ENCODE results near the gene VWCE. TPM values are rescaled to one million over a fixed set of nuclear protein-coding genes. Genes with fewer than 3 reads are reported as not detected.
A peak's percentile ranks its signal among the peaks of the same experiment; 100 is the strongest.

The VWCE gene
- total RNA-seq, 1 experiment from 2014 or later, result 8.0 TPM

DNA sequence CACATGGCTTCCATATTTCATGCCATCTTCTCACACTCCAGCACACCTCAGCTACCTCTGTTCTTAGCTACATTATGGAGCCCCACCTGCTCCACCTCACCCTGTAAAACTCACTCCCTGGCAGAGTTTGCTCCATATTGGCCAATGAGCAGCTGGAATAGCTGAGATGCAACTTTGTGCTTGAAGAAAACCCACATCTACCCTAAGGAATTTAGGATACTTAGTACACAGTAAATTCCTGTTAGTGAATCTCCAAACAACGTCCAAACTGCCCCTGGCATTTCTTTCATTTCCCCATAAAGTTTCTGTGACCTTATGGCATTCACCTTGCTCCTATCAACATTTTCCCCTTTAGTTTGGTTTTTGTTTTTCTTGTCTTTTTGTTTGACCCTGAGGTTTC lies 2.2 kb upstream of the VWCE start:
- H3K9me3 ChIP-seq (ENCODE audit: low read depth, low read length, poor library complexity, severe bottlenecking), result no peaks in the 10 kb centered on the region
- POLR2A ChIA-PET (ENCODE audit: low non-redundant PET), result interaction anchor here (0.6 kb wide), 1 partner anchor 14 kb away, joined by 4 read pairs; no protein-coding TSS in a partner anchor
- BruUV-seq (replicated peaks), result no TSS peak
- intact Hi-C loops (cut with micrococcal nuclease; ENCODE audit: unreplicated experiment), result no loop called here
- CTCF ChIA-PET, result interaction anchor here (0.7 kb wide), 1 partner anchor 384 kb away, joined by 10 read pairs; the partner anchor contains the start of gene TMEM109
- no peak for DNase-seq (ENCODE audit: low spot score)
- no peak overlapping the region for H3K4me3 ChIP-seq (ENCODE audit: low read depth, low read length, poor library complexity, severe bottlenecking)
- H3K4me1 ChIP-seq (ENCODE audit: insufficient read depth, low read length, poor library complexity, severe bottlenecking), result peaks cover 8% of the 10 kb centered on the region
- H3K36me3 ChIP-seq (ENCODE audit: insufficient read depth, low read length, poor library complexity, severe bottlenecking), result peaks cover 36% of the 10 kb centered on the region
- no peak overlapping the region for H3K27ac ChIP-seq (ENCODE audit: low read depth, low read length, poor library complexity, severe bottlenecking)
- no peaks in the 10 kb centered on the region for H3K27me3 ChIP-seq (replicated peaks; ENCODE audit: insufficient read depth, low read depth, low read length, poor library complexity)
- TF ChIP-seq, protein P1, sequence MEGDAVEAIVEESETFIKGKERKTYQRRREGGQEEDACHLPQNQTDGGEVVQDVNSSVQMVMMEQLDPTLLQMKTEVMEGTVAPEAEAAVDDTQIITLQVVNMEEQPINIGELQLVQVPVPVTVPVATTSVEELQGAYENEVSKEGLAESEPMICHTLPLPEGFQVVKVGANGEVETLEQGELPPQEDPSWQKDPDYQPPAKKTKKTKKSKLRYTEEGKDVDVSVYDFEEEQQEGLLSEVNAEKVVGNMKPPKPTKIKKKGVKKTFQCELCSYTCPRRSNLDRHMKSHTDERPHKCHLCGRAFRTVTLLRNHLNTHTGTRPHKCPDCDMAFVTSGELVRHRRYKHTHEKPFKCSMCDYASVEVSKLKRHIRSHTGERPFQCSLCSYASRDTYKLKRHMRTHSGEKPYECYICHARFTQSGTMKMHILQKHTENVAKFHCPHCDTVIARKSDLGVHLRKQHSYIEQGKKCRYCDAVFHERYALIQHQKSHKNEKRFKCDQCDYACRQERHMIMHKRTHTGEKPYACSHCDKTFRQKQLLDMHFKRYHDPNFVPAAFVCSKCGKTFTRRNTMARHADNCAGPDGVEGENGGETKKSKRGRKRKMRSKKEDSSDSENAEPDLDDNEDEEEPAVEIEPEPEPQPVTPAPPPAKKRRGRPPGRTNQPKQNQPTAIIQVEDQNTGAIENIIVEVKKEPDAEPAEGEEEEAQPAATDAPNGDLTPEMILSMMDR (conservative IDR thresholded peaks at IDR 0.05; ENCODE audit: low read depth, low read length), result no peak
- no peak for TF ChIP-seq EZH2 (IDR thresholded peaks at IDR 0.05; ENCODE audit: borderline replicate concordance, low read depth, low read length, poor library complexity, severe bottlenecking)

DNA sequence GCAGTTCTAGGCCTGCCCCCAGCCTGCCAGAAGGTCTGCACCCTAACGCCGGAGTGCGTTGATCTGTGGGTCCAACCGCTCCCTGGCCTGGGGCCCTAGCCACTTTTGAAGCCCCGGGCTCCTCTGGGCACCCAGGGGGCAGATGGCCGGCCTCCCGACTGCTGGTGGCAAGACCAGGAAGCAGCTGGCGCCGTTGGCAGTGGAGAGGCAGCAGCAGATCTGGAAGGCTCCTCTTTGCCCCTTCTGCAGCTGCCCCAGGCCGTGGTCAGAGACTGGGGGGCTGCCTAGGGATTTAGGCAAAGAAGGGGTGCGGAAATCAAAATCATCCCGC lies 445 bp upstream of the VWCE start:
- TF ChIP-seq, protein P1 (conservative IDR thresholded peaks at IDR 0.05; ENCODE audit: low read depth, low read length), result no peak
- TF ChIP-seq EZH2 (IDR thresholded peaks at IDR 0.05; ENCODE audit: borderline replicate concordance, low read depth, low read length, poor library complexity, severe bottlenecking), result no peak
- no TSS peak for BruUV-seq (replicated peaks)

DNA sequence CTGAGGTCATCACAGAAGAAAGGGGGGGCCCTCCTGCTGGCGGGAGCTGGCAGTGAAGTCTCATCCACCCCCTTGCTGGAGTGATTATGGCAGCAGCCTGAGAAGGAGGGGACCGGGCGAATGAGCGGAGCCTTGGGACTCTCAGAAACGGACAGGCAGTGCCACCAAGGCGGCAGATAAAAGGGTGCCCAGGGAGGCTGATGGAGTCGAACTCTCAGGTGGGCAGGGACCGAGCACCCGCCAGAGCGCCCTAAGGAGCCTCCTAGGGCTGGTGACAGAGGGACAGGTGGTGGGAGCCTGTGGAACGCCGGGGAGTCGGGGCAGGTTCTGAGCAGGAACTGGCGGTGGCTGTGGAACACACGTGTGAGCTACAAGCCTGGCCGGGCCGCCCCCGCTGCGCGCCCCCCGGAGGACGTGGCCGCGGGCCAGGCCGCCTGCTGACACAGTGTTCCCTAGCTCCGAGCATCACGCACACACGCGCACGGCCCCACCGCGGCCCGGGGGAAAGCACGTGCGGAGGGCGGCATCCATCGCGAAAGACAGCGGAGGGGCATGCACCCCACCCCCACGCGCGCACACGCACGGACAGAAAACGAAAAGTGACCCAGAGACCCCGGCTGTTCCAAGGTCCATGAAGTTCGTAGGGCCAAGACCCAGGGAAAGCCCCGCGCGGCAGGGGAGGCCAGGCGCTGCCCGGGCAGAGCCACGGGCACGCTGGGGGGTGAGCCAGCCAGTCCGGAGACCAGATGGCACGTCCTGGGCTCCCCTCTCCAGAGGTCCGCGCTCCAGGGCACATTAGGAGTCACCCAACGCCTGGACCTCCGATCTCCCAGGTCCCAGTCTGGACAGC lies 1.0 kb downstream of the VWCE start:
- ChIA-PET POLR2A (ENCODE audit: low non-redundant PET) (interaction anchor here (0.5 kb wide), 1 partner anchor 65 kb away, joined by 3 read pairs; no protein-coding TSS in a partner anchor), CTCF (interaction anchor here (0.9 to 1.3 kb wide), 2 partner anchors 42 to 91 kb away, joined by 3 to 4 read pairs; no protein-coding TSS in a partner anchor)
- peak; percentile 73 for DNase-seq (ENCODE audit: low spot score)
- Histone ChIP-seq H3K4me3 (ENCODE audit: low read depth, low read length, poor library complexity, severe bottlenecking) (peak overlapping the region; percentile 61), H3K9me3 (ENCODE audit: low read depth, low read length, poor library complexity, severe bottlenecking) (no peaks in the 10 kb centered on the region), H3K27me3 (replicated peaks; ENCODE audit: insufficient read depth, low read depth, low read length, poor library complexity) (no peaks in the 10 kb centered on the region), H3K27ac (ENCODE audit: low read depth, low read length, poor library complexity, severe bottlenecking) (peak overlapping the region; percentile 75), H3K36me3 (ENCODE audit: insufficient read depth, low read length, poor library complexity, severe bottlenecking) (peaks cover 3% of the 10 kb centered on the region), H3K4me1 (ENCODE audit: insufficient read depth, low read length, poor library complexity, severe bottlenecking) (peaks cover 8% of the 10 kb centered on the region)
- intact Hi-C loops (cut with micrococcal nuclease; ENCODE audit: unreplicated experiment), result no loop called here
- no peak for TF ChIP-seq EZH2 (IDR thresholded peaks at IDR 0.05; ENCODE audit: borderline replicate concordance, low read depth, low read length, poor library complexity, severe bottlenecking)
- TF ChIP-seq, protein P1 (conservative IDR thresholded peaks at IDR 0.05; ENCODE audit: low read depth, low read length), result 0 out of 2 replicates have a peak, but pooled peaks have one; percentile 14
- BruUV-seq (replicated peaks), result no TSS peak

More for the DNA sequence above, 445 bp upstream of the VWCE start:
- H3K9me3 ChIP-seq (ENCODE audit: low read depth, low read length, poor library complexity, severe bottlenecking), result no peaks in the 10 kb centered on the region
- ChIA-PET POLR2A (ENCODE audit: low non-redundant PET) (no interaction called here), CTCF (no interaction called here)
- peak overlapping the region; percentile 61 for H3K4me3 ChIP-seq (ENCODE audit: low read depth, low read length, poor library complexity, severe bottlenecking)
- DNase-seq (ENCODE audit: low spot score), result no peak
- peaks cover 8% of the 10 kb centered on the region for H3K4me1 ChIP-seq (ENCODE audit: insufficient read depth, low read length, poor library complexity, severe bottlenecking)
- no peaks in the 10 kb centered on the region for H3K27me3 ChIP-seq (replicated peaks; ENCODE audit: insufficient read depth, low read depth, low read length, poor library complexity)
- intact Hi-C loops (cut with micrococcal nuclease; ENCODE audit: unreplicated experiment), result no loop called here
- H3K27ac ChIP-seq (ENCODE audit: low read depth, low read length, poor library complexity, severe bottlenecking), result peak overlapping the region; percentile 75
- peaks cover 18% of the 10 kb centered on the region for H3K36me3 ChIP-seq (ENCODE audit: insufficient read depth, low read length, poor library complexity, severe bottlenecking)

All from A673 (cell line).